GM23338 (cell line): Measurements from ENCODE around the gene ERVV-1. TPM values are rescaled to one million over a fixed set of nuclear protein-coding genes. Genes with fewer than 3 reads are reported as not detected.

ENCODE experiments used
- ATAC-seq: fragments of 200-7000 bp; cut with Tn5 transposase; 3 replicates; pipeline ENCODE4 v1.9.1; 2020
- DNase-seq: peaks from one replicate; pipeline ENCODE4 v3.0.0-alpha.2; 2015; ENCODE audit warnings: low spot score
- H2AFZ ChIP-seq: fragments of 200-600 bp; sonication (generic); 2 replicates; pipeline ENCODE4 v1.8.0; 2016; ENCODE audit warnings: antibody characterized with exemption, mild to moderate bottlenecking, moderate library complexity
- H3F3A ChIP-seq: fragments of 200-600 bp; sonication (generic); replicated peaks from 2 replicates; pipeline ENCODE4 v1.8.0; 2017; ENCODE audit warnings: antibody characterized with exemption, mixed run types, low read depth
- H3K27ac ChIP-seq: fragments of 200-600 bp; sonication (generic); 2 replicates; pipeline ENCODE4 v1.6.1; 2016; ENCODE audit warnings: low read depth
- H3K27me3 ChIP-seq: fragments of 200-600 bp; sonication (generic); 2 replicates; pipeline ENCODE4 v1.8.0; 2016; ENCODE audit warnings: mild to moderate bottlenecking, mixed run types, moderate library complexity; ENCODE audit not compliant: insufficient read depth
- H3K36me3 ChIP-seq: fragments of 200-600 bp; sonication (generic); 2 replicates; pipeline ENCODE4 v1.8.0; 2016; ENCODE audit warnings: mild to moderate bottlenecking; ENCODE audit not compliant: insufficient read depth
- H3K4me1 ChIP-seq: fragments of 200-600 bp; sonication (generic); 2 replicates; pipeline ENCODE4 v1.8.0; 2016; ENCODE audit warnings: mild to moderate bottlenecking, moderate library complexity; ENCODE audit not compliant: insufficient read depth
- H3K4me2 ChIP-seq: fragments of 200-600 bp; sonication (generic); 2 replicates; pipeline ENCODE4 v1.7.1; 2017; ENCODE audit warnings: mixed run types
- H3K4me3 ChIP-seq: fragments of 200-600 bp; sonication (generic); 2 replicates; pipeline ENCODE4 v1.6.1; 2016; ENCODE audit warnings: mixed run types
- H3K79me2 ChIP-seq: fragments of 200-600 bp; sonication (generic); replicated peaks from 2 replicates; pipeline ENCODE4 v1.8.0; 2017; ENCODE audit warnings: mild to moderate bottlenecking; ENCODE audit not compliant: insufficient read depth
- H3K9me2 ChIP-seq: fragments of 200-600 bp; sonication (generic); 2 replicates; pipeline ENCODE4 v1.8.0; 2017; ENCODE audit not compliant: insufficient read depth
- H4K20me1 ChIP-seq: fragments of 200-600 bp; sonication (generic); replicated peaks from 2 replicates; pipeline ENCODE4 v1.8.0; 2017; ENCODE audit warnings: mild to moderate bottlenecking; ENCODE audit not compliant: insufficient read depth
- H3K27ac Mint-ChIP-seq: 2 replicates; pipeline ENCODE4 v1.8.0; 2020; ENCODE audit warnings: inconsistent platforms, mild to moderate bottlenecking, moderate library complexity, mixed read lengths
- H3K27me3 Mint-ChIP-seq: 3 replicates; pipeline ENCODE4 v1.8.0; 2022; ENCODE audit warnings: low read depth, mild to moderate bottlenecking, moderate library complexity, mixed read lengths, inconsistent platforms; ENCODE audit not compliant: insufficient read depth, poor library complexity
- H3K36me3 Mint-ChIP-seq: 3 replicates; pipeline ENCODE4 v1.8.0; 2021; ENCODE audit warnings: low read depth, mild to moderate bottlenecking, inconsistent platforms, moderate library complexity, mixed read lengths
- H3K4me1 Mint-ChIP-seq: 3 replicates; pipeline ENCODE4 v1.8.0; 2020; ENCODE audit warnings: mild to moderate bottlenecking, inconsistent platforms, mixed read lengths
- H3K4me3 Mint-ChIP-seq: 3 replicates; pipeline ENCODE4 v1.8.0; 2021; ENCODE audit warnings: moderate library complexity, mild to moderate bottlenecking, inconsistent platforms, mixed read lengths
- H3K9me3 Mint-ChIP-seq: 3 replicates; pipeline ENCODE4 v1.8.0; 2020; ENCODE audit warnings: moderate library complexity, mild to moderate bottlenecking, inconsistent platforms, mixed read lengths
- EZH2 ChIP-seq: fragments of 200-600 bp; sonication (generic); IDR thresholded peaks from one replicate; pipeline ENCODE4 v1.8.0; 2017; ENCODE audit warnings: antibody characterized with exemption, mild to moderate bottlenecking, low read depth; ENCODE audit not compliant: unreplicated experiment
- EZH2phosphoT487 ChIP-seq: fragments of 200-600 bp; sonication (generic); IDR thresholded peaks from one replicate; pipeline ENCODE4 v1.8.1; 2018; ENCODE audit warnings: antibody characterized with exemption; ENCODE audit not compliant: unreplicated experiment
- JUNB ChIP-seq: IDR thresholded peaks from one replicate; pipeline ENCODE4 v1.6.1; 2016; ENCODE audit warnings: antibody characterized with exemption; ENCODE audit not compliant: unreplicated experiment
- NANOG ChIP-seq: IDR thresholded peaks from 2 replicates; pipeline ENCODE4 v1.6.1; 2016; ENCODE audit warnings: antibody characterized with exemption, borderline replicate concordance
- POLR2AphosphoS5 ChIP-seq: IDR thresholded peaks from 2 replicates; pipeline ENCODE4 v1.6.1; 2016; ENCODE audit warnings: antibody characterized with exemption, low read depth
- STAT1 ChIP-seq: IDR thresholded peaks from one replicate; pipeline ENCODE4 v1.6.1; 2016; ENCODE audit warnings: antibody characterized with exemption; ENCODE audit not compliant: unreplicated experiment
- ZNF114 ChIP-seq: fragments of 250-450 bp; sonication (Bioruptor Pico); IDR thresholded peaks from 2 replicates; pipeline ENCODE4 v1.5.0; 2020; ENCODE audit warnings: mild to moderate bottlenecking, moderate library complexity
- ZNF331 ChIP-seq: fragments of 250-450 bp; sonication (Bioruptor Pico); IDR thresholded peaks from 2 replicates; pipeline ENCODE4 v1.5.0; 2020; ENCODE audit warnings: low read depth, mild to moderate bottlenecking, moderate library complexity
- polyA plus RNA-seq: library from polyadenylated mRNA; unstranded; fragments of >200 nt; fragmentation: Nextera tagmentation; extraction: Ambion mirVana; gene quantifications from 2 replicates; pipeline ENCODE4 v1.2.1, GENCODE V29; 2016
- total RNA-seq: library from RNA; depleted of rRNA; stranded (reverse); fragments of >200 nt; shearing (Covaris generic); gene quantifications from 2 replicates; pipeline ENCODE4 v1.2.3, GENCODE V29; 2014
- TF ChIP-seq, protein P1 (sequence below), 2 experiments: fragments of 200-600 bp in 1 of 2; sonication (generic) in 1 of 2; conservative IDR thresholded peaks; 2 replicates each; pipeline versions ENCODE4 v1.5.1 to v1.6.1; 2016 to 2017; ENCODE audit warnings: antibody characterized with exemption in 2 of 2, low read depth in 2 of 2, mild to moderate bottlenecking in 2 of 2, moderate library complexity in 1 of 2
- TF ChIP-seq, protein P2 (sequence below): fragments of 250-450 bp; sonication (Bioruptor Pico); IDR thresholded peaks from 2 replicates; pipeline ENCODE4 v1.5.0; 2020; ENCODE audit warnings: mild to moderate bottlenecking, moderate library complexity

The ERVV-1 gene
- total and polyA plus RNA-seq, 2 experiments from 2014 or later, result 0.21 to 0.23 TPM

DNA sequence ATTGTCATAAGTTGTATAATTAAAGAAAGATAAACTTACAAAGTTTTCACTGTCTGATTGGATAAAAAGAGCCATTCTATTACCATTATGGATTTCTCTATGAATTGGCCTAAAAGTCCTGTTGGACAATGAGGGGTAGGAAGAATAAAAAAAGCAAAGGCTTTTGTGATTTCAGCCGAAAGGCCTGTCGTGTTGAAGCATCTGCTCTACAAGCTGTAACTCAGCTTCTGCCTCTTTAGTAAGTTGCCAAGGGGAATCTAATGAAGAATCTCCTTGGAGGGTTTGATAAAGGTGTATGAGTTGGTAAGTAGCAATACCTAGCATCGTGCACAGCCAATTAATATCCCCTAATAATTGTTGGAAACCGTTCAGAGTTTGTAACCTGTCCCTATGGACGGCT lies 25.2 kb upstream of the ERVV-1 start (continued):
- TF ChIP-seq, protein P1, sequence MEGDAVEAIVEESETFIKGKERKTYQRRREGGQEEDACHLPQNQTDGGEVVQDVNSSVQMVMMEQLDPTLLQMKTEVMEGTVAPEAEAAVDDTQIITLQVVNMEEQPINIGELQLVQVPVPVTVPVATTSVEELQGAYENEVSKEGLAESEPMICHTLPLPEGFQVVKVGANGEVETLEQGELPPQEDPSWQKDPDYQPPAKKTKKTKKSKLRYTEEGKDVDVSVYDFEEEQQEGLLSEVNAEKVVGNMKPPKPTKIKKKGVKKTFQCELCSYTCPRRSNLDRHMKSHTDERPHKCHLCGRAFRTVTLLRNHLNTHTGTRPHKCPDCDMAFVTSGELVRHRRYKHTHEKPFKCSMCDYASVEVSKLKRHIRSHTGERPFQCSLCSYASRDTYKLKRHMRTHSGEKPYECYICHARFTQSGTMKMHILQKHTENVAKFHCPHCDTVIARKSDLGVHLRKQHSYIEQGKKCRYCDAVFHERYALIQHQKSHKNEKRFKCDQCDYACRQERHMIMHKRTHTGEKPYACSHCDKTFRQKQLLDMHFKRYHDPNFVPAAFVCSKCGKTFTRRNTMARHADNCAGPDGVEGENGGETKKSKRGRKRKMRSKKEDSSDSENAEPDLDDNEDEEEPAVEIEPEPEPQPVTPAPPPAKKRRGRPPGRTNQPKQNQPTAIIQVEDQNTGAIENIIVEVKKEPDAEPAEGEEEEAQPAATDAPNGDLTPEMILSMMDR (conservative IDR thresholded peaks at IDR 0.05; ENCODE audit: low read depth in 2 of 2), result no peak

DNA sequence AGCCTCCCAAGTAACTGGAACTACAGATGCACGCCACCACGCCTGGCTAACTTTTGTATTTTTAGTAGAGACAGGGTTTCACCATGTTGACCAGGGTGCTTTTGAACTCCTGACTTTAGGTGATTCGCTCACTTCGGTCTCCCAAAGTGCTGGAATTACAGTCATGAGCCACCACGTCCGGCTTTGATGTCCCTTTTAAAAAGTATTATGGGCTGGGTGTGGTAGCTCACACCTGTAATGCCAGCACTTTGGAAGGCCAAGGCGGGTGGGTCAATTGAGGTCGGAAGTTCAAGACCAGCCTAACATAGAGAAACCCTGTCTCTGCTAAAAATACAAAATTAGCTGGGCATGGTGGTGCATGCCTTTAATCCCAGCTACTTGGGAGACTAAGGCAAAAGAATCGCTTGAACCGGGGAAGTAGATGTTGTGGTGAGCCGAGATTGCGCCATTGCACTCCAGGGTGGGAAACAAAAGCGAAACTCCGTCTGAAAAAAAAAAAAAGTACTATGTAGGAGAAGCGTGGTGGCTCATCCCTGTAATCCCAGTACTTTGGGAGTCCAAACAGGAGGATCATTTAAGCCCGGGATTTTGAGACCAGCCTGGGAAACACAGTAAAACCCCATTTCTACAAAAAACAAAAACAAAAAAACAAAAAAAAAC lies 22.8 kb upstream of the ERVV-1 start:
- no peak overlapping the region for H3K4me3 Mint-ChIP-seq
- H3K9me2 ChIP-seq, result no peaks in the 10 kb centered on the region; the same call in 1 of the 2 replicates
- no peak for DNase-seq
- peaks cover 4% of the 10 kb centered on the region; the same call in 1 of the 2 replicates for H3K4me1 ChIP-seq
- peaks cover 5% of the 10 kb centered on the region; the same call in 2 of the 3 replicates for H3K9me3 Mint-ChIP-seq
- H3K36me3 Mint-ChIP-seq, result peaks cover 9% of the 10 kb centered on the region; the same call in 2 of the 3 replicates
- no peak overlapping the region for H3K27ac ChIP-seq
- no peaks in the 10 kb centered on the region for H3K79me2 ChIP-seq
- no peak overlapping the region for H3K4me3 ChIP-seq
- no peak overlapping the region for H3K4me2 ChIP-seq
- no peak overlapping the region for H2AFZ ChIP-seq
- 0 out of 2 replicates have a peak, but pooled peaks cover 3% of the 10 kb centered on the region for H3F3A ChIP-seq
- TF ChIP-seq, protein P1 (conservative IDR thresholded peaks at IDR 0.05; ENCODE audit: low read depth in 2 of 2), result no peak
- TF ChIP-seq EZH2 (no peak), EZH2phosphoT487 (no peak), POLR2AphosphoS5 (no peak), JUNB (no peak), ZNF331 (CRISPR knock-in tag) (no peak)
- peaks cover 12% of the 10 kb centered on the region for H3K4me1 Mint-ChIP-seq
- H3K36me3 ChIP-seq, result no peaks in the 10 kb centered on the region
- no peak for ATAC-seq
- H3K27ac Mint-ChIP-seq, result no peak overlapping the region
- peaks cover 54% of the 10 kb centered on the region for H3K27me3 ChIP-seq
- H4K20me1 ChIP-seq, result no peaks in the 10 kb centered on the region
- H3K27me3 Mint-ChIP-seq, result peaks cover 38% of the 10 kb centered on the region

DNA sequence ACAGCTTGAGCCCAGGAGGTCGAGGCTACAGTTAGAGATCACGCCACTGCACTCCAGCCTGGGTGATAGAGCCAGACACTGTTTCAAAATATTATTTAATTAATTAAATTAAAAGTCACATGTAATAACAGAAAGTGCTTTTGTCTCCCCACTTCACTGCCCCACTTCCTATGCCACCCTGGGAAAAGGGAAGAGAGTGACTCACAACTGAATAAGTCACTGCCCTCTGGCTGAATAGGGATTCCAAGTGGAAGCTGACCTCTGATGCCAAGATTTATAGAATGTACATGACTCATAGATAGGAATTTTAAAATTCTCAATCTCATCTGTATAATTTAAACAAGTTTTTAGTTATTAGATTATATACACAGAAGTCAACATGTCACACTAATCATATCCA lies 22.2 kb upstream of the ERVV-1 start:
- Histone ChIP-seq H2AFZ (no peak overlapping the region), H4K20me1 (no peaks in the 10 kb centered on the region), H3K79me2 (no peaks in the 10 kb centered on the region), H3F3A (0 out of 2 replicates have a peak, but pooled peaks cover 3% of the 10 kb centered on the region), H3K4me1 (peaks cover 4% of the 10 kb centered on the region; the same call in 1 of the 2 replicates), H3K27ac (no peak overlapping the region), H3K4me3 (no peak overlapping the region), H3K4me2 (no peak overlapping the region), H3K27me3 (peaks cover 60% of the 10 kb centered on the region), H3K9me2 (no peaks in the 10 kb centered on the region), H3K36me3 (no peaks in the 10 kb centered on the region)
- no peak for ATAC-seq
- Mint-ChIP-seq H3K4me3 (no peak overlapping the region), H3K27me3 (peaks cover 38% of the 10 kb centered on the region), H3K36me3 (peaks cover 5% of the 10 kb centered on the region; the same call in 2 of the 3 replicates), H3K27ac (no peak overlapping the region), H3K9me3 (peaks cover 2% of the 10 kb centered on the region; the same call in 2 of the 3 replicates), H3K4me1 (peaks cover 12% of the 10 kb centered on the region)
- DNase-seq, result no peak
- TF ChIP-seq STAT1 (no peak), ZNF114 (CRISPR knock-in tag) (no peak), NANOG (no peak)
- TF ChIP-seq, protein P2, sequence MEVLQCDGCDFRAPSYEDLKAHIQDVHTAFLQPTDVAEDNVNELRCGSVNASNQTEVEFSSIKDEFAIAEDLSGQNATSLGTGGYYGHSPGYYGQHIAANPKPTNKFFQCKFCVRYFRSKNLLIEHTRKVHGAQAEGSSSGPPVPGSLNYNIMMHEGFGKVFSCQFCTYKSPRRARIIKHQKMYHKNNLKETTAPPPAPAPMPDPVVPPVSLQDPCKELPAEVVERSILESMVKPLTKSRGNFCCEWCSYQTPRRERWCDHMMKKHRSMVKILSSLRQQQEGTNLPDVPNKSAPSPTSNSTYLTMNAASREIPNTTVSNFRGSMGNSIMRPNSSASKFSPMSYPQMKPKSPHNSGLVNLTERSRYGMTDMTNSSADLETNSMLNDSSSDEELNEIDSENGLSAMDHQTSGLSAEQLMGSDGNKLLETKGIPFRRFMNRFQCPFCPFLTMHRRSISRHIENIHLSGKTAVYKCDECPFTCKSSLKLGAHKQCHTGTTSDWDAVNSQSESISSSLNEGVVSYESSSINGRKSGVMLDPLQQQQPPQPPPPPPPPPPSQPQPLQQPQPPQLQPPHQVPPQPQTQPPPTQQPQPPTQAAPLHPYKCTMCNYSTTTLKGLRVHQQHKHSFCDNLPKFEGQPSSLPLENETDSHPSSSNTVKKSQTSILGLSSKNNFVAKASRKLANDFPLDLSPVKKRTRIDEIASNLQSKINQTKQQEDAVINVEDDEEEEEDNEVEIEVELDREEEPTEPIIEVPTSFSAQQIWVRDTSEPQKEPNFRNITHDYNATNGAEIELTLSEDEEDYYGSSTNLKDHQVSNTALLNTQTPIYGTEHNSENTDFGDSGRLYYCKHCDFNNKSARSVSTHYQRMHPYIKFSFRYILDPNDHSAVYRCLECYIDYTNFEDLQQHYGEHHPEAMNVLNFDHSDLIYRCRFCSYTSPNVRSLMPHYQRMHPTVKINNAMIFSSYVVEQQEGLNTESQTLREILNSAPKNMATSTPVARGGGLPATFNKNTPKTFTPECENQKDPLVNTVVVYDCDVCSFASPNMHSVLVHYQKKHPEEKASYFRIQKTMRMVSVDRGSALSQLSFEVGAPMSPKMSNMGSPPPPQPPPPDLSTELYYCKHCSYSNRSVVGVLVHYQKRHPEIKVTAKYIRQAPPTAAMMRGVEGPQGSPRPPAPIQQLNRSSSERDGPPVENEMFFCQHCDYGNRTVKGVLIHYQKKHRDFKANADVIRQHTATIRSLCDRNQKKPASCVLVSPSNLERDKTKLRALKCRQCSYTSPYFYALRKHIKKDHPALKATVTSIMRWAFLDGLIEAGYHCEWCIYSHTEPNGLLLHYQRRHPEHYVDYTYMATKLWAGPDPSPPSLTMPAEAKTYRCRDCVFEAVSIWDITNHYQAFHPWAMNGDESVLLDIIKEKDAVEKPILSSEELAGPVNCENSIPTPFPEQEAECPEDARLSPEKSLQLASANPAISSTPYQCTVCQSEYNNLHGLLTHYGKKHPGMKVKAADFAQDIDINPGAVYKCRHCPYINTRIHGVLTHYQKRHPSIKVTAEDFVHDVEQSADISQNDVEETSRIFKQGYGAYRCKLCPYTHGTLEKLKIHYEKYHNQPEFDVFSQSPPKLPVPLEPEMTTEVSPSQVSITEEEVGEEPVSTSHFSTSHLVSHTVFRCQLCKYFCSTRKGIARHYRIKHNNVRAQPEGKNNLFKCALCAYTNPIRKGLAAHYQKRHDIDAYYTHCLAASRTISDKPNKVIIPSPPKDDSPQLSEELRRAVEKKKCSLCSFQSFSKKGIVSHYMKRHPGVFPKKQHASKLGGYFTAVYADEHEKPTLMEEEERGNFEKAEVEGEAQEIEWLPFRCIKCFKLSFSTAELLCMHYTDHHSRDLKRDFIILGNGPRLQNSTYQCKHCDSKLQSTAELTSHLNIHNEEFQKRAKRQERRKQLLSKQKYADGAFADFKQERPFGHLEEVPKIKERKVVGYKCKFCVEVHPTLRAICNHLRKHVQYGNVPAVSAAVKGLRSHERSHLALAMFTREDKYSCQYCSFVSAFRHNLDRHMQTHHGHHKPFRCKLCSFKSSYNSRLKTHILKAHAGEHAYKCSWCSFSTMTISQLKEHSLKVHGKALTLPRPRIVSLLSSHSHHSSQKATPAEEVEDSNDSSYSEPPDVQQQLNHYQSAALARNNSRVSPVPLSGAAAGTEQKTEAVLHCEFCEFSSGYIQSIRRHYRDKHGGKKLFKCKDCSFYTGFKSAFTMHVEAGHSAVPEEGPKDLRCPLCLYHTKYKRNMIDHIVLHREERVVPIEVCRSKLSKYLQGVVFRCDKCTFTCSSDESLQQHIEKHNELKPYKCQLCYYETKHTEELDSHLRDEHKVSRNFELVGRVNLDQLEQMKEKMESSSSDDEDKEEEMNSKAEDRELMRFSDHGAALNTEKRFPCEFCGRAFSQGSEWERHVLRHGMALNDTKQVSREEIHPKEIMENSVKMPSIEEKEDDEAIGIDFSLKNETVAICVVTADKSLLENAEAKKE (CRISPR knock-in tag), result no peak
